ENCODE results near the gene HS3ST3B1.

The HS3ST3B1 gene

GRCh38 chr17:14303343-14304221 is 2.7 kb downstream of the HS3ST3B1 start:
- DNase-seq, result peak; percentile 54

DNA sequence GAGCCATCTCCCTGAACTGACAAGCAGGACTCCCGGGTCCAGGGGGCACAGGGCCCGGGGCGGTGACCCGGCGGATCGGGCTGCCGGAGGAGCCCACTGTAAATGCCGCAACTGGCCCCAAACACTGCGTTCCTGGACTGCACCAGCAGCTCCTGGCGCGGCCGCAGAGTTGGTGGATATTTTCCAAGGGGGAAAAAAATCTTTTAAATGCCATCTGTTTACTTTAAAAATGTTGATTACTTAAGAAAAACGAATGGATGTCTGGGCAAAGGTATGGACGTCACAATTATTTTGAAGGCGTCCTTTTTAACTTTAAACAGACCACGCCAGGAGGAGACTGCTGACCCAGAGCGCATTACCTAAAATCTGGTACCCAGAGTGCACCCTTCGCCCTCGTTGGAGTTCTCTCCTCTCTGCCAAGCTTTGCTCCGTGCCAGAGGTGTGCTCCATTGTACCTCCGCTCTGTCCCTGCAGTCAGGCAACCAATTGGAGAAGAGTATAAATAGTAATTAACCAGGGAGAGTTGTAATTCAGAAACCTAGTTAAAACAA is 3.4 kb downstream of the HS3ST3B1 start:
- peak; percentile 48 for DNase-seq

- no peak for DNase-seq
These were observed 4.1 kb downstream of the HS3ST3B1 start for GRCh38 chr17:14304773-14305517.

- no peak for DNase-seq
These were observed 5.1 kb downstream of the HS3ST3B1 start for GRCh38 chr17:14305785-14306496.

GRCh38 chr17:14306596-14306995 is 5.7 kb downstream of the HS3ST3B1 start:
- no peak for DNase-seq

- DNase-seq, result no peak
These were observed 6.7 kb downstream of the HS3ST3B1 start for GRCh38 chr17:14307560-14308024.

DNA sequence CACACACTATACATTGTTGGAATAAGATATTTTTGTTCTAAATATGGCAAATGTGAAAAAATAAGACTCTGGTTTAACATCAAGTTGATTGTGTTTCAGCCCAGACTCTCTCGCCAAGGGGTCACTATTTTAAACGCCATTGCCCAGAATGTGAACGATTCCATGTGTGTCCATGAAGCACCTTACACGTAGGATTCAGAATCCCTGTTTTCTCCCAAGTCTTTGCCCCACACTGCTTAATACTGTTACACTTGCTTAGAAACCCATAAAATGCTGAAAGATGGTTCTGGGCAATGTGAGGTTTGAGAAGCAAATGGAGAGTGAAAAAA is 7.7 kb downstream of the HS3ST3B1 start:
- no peak for DNase-seq

DNA sequence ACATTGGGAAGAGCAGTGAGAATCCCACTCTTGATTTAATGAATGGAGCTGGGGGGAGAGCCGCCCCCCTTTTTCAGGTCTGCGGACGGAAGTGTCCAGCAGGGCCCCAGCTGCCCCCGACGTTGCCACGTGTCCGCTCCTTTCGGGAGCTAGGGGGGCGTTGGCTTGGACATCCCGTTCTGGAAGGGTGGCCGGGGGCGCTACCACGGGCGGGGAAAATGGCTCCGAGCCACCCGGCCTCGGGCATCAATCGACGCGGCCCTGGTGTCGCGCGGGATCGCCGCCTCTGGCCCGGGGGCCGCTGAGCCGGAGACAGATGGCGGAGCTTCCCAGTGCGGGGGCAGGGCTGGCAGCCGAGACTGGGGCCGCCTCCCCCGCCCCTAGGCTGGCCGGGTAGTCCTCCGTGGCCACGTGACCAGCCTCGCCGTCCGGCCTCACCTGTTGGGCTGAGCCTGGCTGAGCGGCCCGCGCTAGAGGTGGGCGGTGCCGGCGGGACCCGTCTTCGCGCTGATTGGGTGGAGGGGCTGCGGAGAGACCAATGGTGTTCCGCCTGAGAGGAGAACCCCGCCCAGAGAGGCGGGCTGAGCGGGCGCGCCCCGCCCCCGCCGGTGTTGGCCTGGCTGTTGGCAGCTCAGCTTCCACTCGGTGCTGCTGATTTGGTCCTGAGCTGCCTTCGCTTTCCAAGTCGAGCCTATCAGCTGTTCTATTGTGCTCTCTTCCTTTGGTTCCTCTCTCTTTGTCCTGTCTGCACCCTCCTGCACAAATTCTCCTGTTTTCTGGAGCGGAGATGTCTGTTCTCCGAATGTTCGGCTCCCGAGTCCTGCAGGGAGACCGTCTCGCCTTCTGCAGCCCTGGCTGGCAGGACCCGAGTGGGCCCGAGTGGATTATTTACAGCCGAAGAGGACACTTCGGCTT is 8.3 kb downstream of the HS3ST3B1 start:
- peak; percentile 97 for DNase-seq

DNA sequence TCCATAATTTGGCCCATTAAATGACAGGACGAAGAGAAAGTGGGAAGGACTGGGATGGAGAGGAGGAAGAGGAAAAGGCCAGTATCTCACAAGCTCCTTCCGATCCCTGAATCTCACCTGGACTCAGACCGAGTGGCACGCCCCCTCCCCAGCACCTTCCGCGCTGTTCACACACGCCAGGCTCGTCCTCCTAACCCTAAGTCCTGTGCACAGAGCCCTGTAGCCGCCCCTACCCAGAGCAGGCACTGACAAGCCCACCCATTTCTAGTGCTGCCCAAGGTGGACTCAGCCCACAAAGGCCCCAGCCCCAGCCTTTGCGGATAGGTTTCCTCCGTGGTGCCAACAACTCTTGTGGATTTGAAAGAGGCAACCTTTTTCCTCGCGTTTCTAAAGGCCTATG is 9.2 kb downstream of the HS3ST3B1 start:
- no peak for DNase-seq

GRCh38 chr17:14310605-14311004 is 9.7 kb downstream of the HS3ST3B1 start:
- no peak for DNase-seq

DNA sequence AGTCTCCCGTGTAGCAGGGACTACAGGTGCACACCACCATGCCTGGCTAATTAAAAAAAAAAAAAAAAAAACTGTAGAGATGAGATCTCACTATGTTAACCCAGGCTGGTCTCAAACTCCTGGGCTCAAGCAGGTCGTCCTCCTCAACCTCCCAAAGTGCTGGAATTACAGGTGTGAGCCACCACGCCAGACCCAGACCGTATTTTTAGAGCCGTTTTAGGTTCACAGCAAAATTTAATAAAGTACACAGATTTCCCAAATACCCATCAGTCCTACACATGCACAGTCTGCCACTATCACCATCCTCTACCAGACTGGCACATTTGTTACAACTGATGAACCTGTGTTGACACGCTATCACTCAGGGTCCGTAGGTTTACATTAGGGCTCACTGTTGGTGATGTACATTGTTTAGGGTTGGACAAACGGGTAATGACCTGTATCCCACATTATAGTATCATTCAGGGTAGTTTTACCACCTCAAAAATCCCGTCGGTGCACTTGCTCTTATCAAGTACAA is 10.4 kb downstream of the HS3ST3B1 start:
- DNase-seq, result no peak

DNA sequence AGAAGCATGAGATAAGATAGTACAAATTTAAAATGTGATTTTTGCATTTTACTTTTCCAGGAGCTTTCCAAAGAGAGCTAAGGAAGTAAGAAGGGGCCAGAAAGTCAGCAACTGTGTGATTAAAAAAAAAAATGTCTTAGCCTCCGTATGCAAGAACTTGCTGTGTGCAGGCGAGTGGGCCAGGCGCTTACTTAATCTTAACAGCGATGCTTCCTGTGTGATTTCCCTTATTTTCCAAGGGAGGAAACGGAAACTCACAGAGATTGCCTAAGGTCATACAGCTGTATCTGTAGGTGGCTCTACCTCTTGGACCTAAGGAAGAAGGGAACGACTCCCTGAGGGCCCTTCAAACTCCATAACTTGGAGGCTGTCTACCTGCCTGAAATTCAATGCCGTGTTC is 11.1 kb downstream of the HS3ST3B1 start:
- DNase-seq, result no peak

GRCh38 chr17:14312522-14312921 is 11.6 kb downstream of the HS3ST3B1 start:
- no peak for DNase-seq

DNA sequence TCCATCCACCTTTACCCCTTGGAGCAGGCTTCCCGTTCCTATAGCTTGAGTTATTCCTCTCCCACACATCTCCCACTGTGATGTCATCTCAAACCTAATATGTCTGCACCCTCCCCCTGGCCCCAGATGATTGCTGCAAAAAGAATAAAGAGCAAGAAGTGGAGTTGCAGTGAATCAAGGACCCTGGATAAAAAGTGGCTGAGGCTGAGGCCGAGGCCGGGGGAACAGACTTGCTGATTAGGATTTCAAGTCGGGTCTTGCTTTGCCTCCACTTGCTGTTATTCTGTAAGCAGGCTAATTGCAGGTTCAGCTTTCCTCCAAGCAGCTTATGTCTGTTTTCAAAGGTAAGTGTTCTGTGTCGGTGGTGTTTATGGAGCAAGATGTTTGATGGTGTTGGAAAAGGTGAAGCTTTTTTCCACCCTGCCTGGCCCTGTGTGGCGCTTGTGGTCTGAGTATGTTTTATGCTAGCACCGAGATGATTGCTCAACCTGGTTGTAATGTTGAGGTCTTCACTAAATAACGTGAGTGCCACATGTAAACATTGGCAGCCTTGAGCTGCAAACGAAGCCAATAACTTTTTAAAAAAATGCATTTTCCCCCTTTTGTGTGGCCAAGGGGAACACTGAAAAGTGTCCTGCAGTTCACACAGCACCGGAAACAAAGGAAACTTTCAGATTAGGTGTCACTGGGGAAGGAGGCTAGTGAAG is 15.4 kb downstream of the HS3ST3B1 start:
- no peak for DNase-seq

- no peak for DNase-seq
These were observed 16.5 kb downstream of the HS3ST3B1 start for GRCh38 chr17:14317383-14317782.

- DNase-seq, result no peak
These were observed 17.4 kb downstream of the HS3ST3B1 start for GRCh38 chr17:14318109-14318917.

- DNase-seq, result no peak
These were observed 18.0 kb downstream of the HS3ST3B1 start for GRCh38 chr17:14318918-14319205.

DNA sequence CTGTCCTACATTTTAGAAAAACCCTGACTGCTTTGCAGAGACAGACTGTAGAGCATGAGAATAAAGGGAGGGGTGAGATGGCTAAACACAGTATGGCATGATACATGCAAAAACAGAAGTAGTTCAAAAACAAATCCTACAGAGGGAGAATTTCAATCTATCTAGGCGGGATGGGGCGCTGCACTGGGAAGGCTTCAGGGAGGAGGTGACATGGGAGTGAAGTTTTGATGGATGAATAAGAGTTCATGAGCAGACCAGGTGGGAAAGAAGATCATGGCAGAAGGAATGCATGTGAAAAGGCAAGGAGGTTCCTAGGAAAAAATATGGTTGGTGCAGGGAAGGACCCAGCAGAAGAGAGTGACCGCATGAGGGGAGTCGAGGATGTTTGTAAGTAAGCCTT is 19.2 kb downstream of the HS3ST3B1 start:
- DNase-seq, result no peak

DNA sequence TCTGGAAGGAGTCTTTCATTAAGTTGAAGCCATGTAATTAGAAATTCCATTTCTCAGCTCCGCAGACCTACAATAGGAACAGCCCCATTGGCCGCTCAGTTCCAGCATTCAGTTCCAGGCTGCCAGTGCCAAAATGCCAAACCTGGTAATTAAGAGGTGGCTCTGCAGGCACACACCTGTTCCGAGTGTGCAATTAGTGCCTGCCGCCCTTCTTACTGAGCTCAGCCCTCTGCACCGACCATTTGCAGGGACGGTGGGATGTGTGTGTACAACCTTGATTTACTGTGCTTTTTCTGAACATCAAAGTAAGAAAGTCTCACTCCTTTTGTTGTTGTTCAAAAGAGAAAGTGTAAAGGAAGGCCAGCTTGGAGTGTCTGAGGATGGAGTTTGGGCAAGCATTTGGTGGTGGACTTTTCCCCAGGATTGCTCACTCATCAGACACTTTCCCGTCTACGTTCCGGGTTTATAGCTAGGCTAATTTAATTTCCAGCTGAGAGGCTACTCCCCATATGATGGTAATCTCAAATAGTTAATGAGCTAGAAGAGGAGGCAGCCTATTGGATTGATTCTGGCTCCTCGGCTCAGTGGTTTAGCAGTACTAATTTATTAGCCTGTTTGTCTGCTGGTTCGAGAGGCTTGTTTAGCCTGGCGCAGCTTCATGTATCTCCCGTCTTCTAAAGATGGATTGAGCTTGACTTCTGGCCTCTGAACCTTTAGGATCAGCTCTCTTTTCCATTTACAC is 20.0 kb downstream of the HS3ST3B1 start:
- DNase-seq, result no peak

GRCh38 chr17:14321476-14321949 is 20.6 kb downstream of the HS3ST3B1 start:
- DNase-seq, result no peak
